NT2/D1 (cell line): ENCODE data around the gene PCDHB8.
A peak's percentile ranks its signal among the peaks of the same experiment; 100 is the strongest.
"Not testable (repeated sequence)": the region's sequence is repeated elsewhere in the genome, so short reads cannot be mapped to it uniquely, and the experiment has no call there.

Experiments
- DNase-seq: peaks from one replicate; pipeline ENCODE4 v3.0.0-alpha.2; 2011; ENCODE audit warnings: low read depth, low spot score
- H3K27me3 ChIP-seq: 2 replicates; pipeline ENCODE4 v1.6.0; 2011; ENCODE audit warnings: mild to moderate bottlenecking; ENCODE audit not compliant: insufficient read length, insufficient read depth
- H3K36me3 ChIP-seq: 2 replicates; pipeline ENCODE4 v1.6.1; 2011; ENCODE audit warnings: mild to moderate bottlenecking, low read length, mixed read lengths; ENCODE audit not compliant: insufficient read depth, insufficient read length
- H3K4me1 ChIP-seq: 2 replicates; pipeline ENCODE4 v1.5.1; 2011; ENCODE audit not compliant: insufficient read depth, insufficient read length
- H3K4me3 ChIP-seq: 2 replicates; pipeline ENCODE4 v1.5.1; 2011; ENCODE audit warnings: low read depth; ENCODE audit not compliant: insufficient read length
- H3K9ac ChIP-seq: 2 replicates; pipeline ENCODE4 v1.6.0; 2011; ENCODE audit warnings: low read depth; ENCODE audit not compliant: insufficient read length
- H3K9me3 ChIP-seq: 2 replicates; pipeline ENCODE4 v1.5.1; 2011; ENCODE audit warnings: mild to moderate bottlenecking, low read length; ENCODE audit not compliant: insufficient read depth
- SUZ12 ChIP-seq: IDR thresholded peaks from 2 replicates; pipeline ENCODE4 v1.6.1; 2011; ENCODE audit not compliant: insufficient read length, insufficient read depth; ENCODE audit errors: extremely low read depth
- YY1 ChIP-seq: IDR thresholded peaks from 2 replicates; pipeline ENCODE4 v1.6.1; 2011; ENCODE audit not compliant: insufficient read length, insufficient read depth
- ZNF274 ChIP-seq: IDR thresholded peaks from 2 replicates; pipeline ENCODE4 v1.6.1; 2011; ENCODE audit warnings: mild to moderate bottlenecking, low read depth, low read length

PCDHB8 gene

DNA sequence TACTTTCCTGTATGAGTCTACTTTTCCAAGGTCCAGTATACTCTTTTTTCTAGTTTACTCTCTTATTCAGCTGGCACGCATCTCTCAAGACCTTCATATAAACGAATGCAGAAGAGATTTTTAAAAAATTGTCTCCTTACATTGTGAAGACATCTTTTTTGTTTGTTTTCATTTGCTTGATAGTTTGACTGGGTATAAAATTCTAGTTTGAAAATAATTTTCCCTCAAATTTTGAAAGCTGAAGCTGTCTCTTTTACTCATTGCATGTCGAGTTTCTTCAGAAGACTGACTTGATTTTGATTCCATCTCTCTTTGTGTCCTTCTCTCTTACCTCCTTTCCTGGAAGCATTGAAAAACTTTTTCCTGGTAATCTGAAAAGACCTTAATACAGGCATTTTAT, 18.8 kb downstream of the PCDHB8 start:
- peaks cover 15% of the 10 kb centered on the region for H3K9me3 ChIP-seq
- no peak for TF ChIP-seq ZNF274
- no peak overlapping the region for H3K4me3 ChIP-seq

DNA sequence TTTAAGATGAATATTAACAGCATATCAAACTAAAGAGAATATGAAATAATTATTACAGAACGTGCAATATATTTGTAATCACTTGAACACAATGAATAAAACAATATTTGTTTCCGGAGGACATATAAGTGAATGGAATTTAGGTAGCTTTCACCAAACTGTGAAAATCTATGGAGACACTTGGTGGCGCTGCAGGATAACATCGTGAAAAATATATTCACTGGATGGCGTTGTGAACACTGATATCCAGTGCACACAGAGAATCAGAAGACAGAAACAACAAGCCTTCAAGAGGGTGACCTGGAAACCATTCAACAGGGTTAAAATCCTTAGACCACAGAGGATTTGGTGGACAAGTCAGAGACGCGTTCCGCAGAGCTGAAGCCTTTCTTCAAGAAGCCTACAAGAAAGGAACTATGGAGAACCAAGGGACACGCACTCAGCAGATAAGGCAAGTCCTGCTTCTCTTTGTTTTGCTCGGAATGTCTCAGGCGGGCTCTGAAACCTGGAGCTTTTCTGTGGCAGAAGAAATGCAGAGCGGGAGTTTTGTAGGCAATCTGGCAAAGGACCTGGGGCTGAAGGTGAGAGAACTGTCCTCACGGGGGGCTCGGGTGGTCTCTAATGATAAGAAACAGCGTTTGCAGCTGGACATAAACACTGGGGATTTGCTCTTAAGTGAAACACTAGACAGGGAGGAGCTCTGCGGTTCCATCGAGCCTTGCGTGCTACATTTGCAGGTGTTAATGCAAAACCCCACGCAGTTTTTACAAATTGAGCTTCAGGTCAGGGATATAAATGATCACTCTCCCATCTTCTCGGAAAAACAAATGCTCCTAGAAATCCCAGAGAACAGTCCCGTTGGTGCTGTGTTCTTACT, 22.0 kb downstream of the PCDHB8 start, which contains the start of gene PCDHB11:
TSS of gene PCDHB11 (plus strand) at position 269 of the 877 bp plus-strand sequence. CDS start at position 417, 148 bp downstream.
- peak; percentile 6 for DNase-seq
- Histone ChIP-seq H3K4me3 (no peak within 1 kb of the TSS), H3K36me3 (no peaks in the 10 kb centered on the region), H3K4me1 (no peaks in the 10 kb centered on the region), H3K9me3 (peaks cover 15% of the 10 kb centered on the region), H3K27me3 (peaks cover 6% of the 10 kb centered on the region), H3K9ac (no peak within 1 kb of the TSS)
- TF ChIP-seq YY1 (no peak), SUZ12 (no peak), ZNF274 (no peak)

More for the DNA sequence above, 18.8 kb downstream of the PCDHB8 start:
- no peak for DNase-seq
- H3K36me3 ChIP-seq: no peaks in the 10 kb centered on the region
- no peak overlapping the region for H3K9ac ChIP-seq
- H3K4me1 ChIP-seq: no peaks in the 10 kb centered on the region
- H3K27me3 ChIP-seq: peaks cover 15% of the 10 kb centered on the region

DNA sequence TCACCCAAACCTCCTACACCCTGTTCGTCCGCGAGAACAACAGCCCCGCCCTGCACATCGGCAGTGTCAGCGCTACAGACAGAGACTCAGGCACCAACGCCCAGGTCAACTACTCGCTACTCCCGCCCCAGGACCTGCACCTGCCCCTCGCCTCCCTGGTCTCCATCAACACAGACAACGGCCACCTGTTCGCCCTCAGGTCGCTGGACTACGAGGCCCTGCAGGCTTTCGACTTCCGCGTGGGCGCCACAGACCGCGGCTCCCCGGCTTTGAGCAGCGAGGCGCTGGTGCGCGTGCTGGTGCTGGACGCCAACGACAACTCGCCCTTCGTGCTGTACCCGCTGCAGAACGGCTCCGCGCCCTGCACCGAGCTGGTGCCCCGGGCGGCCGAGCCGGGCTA, 23.5 kb downstream of the PCDHB8 start:
- DNase-seq, H3K9ac ChIP-seq, H3K27me3 ChIP-seq, H3K4me3 ChIP-seq, H3K4me1 ChIP-seq, H3K36me3 ChIP-seq: not testable (repeated sequence)
- peaks cover 12% of the 10 kb centered on the region for H3K9me3 ChIP-seq

DNA sequence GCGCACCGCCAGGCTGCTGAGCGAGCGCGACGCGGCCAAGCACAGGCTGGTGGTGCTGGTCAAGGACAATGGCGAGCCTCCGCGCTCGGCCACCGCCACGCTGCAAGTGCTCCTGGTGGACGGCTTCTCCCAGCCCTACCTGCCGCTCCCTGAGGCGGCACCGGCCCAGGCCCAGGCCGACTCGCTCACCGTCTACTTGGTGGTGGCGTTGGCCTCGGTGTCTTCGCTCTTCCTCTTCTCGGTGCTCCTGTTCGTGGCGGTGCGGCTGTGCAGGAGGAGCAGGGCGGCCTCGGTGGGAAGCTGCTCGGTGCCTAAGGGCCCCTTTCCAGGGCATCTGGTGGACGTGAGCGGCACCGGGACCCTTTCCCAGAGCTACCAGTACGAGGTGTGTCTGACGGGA, 24.1 kb downstream of the PCDHB8 start:
- H3K4me1 ChIP-seq, H3K9ac ChIP-seq, H3K9me3 ChIP-seq: not testable (repeated sequence)

DNA sequence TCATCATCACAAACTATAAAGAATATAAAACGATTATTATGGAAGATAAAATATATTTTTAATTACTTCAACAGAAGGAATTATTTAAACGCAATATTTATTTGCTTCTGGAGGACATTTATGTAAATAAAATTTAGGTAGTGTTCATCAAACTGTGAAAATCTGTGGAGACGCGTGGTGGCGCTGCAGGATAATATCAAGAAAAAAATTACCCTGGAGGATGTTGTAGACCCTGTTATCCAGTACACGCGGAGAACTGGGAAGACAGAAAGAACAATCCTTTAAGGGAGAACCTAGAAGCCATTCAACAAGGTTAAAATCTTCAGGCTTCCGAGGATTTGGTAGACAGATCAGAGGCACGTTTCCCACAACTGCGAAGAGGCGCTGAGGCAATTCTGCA, 30.9 kb downstream of the PCDHB8 start, which contains the start of gene PCDHB12:
TSS of gene PCDHB12 (plus strand) at position 242 of the 400 bp plus-strand sequence. CDS start 189 bp downstream, outside the sequence.
- Histone ChIP-seq H3K27me3 (no peaks in the 10 kb centered on the region), H3K9ac (no peak within 1 kb of the TSS), H3K4me3 (no peak within 1 kb of the TSS), H3K36me3 (no peaks in the 10 kb centered on the region), H3K9me3 (no peaks in the 10 kb centered on the region), H3K4me1 (no peaks in the 10 kb centered on the region)
- DNase-seq: no peak
- TF ChIP-seq YY1 (no peak), SUZ12 (no peak), ZNF274 (no peak)

More for the DNA sequence above, 24.1 kb downstream of the PCDHB8 start:
- not testable (repeated sequence) for H3K4me3 ChIP-seq, DNase-seq, H3K36me3 ChIP-seq, H3K27me3 ChIP-seq

DNA sequence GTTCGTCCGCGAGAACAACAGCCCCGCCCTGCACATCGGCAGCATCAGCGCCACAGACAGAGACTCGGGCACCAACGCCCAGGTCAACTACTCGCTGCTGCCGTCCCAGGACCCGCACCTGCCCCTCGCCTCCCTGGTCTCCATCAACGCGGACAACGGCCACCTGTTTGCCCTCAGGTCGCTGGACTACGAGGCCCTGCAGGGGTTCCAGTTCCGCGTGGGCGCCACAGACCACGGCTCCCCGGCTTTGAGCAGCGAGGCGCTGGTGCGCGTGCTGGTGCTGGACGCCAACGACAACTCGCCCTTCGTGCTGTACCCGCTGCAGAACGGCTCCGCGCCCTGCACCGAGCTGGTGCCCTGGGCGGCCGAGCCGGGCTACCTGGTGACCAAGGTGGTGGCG, 32.7 kb downstream of the PCDHB8 start:
- not testable (repeated sequence) for H3K27me3 ChIP-seq, H3K9me3 ChIP-seq, H3K36me3 ChIP-seq, H3K4me3 ChIP-seq, H3K9ac ChIP-seq, H3K4me1 ChIP-seq, DNase-seq

DNA sequence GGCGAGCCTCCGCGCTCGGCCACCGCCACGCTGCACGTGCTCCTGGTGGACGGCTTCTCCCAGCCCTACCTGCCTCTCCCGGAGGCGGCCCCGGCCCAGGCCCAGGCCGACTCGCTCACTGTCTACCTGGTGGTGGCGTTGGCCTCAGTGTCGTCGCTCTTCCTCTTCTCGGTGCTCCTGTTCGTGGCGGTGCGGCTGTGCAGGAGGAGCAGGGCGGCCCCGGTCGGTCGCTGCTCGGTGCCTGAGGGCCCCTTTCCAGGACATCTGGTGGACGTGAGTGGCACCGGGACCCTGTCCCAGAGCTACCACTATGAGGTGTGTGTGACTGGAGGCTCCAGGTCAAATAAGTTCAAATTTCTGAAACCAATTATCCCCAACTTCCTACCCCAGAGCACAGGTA, 33.3 kb downstream of the PCDHB8 start:
- not testable (repeated sequence) for H3K9ac ChIP-seq, H3K27me3 ChIP-seq, H3K4me1 ChIP-seq, H3K36me3 ChIP-seq, H3K9me3 ChIP-seq, DNase-seq, H3K4me3 ChIP-seq

DNA sequence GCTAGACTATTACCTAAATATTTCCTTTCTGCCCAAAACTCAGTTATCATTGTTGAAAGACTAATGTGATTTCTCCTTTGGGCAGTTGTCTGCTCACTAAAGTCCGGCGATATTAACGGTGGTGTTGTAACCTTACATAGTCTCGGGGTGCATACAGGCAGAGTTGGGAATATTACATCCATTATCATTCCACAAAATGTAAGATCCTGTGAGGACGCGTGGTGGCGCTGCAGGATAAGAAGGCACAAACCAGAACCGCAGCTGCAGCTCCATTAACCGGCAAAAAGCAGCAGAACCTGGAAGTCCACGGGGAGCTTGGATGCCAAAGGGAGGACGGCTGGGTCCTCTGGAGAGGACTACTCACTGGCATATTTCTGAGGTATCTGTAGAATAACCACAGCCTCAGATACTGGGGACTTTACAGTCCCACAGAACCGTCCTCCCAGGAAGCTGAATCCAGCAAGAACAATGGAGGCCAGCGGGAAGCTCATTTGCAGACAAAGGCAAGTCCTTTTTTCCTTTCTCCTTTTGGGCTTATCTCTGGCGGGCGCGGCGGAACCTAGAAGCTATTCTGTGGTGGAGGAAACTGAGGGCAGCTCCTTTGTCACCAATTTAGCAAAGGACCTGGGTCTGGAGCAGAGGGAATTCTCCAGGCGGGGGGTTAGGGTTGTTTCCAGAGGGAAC, 36.2 kb downstream of the PCDHB8 start, which contains the start of gene PCDHB13:
TSS of gene PCDHB13 (plus strand) at position 264 of the 684 bp plus-strand sequence. CDS start at position 469, 205 bp downstream.
- not testable (repeated sequence) for H3K9me3 ChIP-seq, H3K36me3 ChIP-seq, H3K4me1 ChIP-seq, H3K9ac ChIP-seq, H3K4me3 ChIP-seq, H3K27me3 ChIP-seq
- DNase-seq: peak; percentile 32

DNA sequence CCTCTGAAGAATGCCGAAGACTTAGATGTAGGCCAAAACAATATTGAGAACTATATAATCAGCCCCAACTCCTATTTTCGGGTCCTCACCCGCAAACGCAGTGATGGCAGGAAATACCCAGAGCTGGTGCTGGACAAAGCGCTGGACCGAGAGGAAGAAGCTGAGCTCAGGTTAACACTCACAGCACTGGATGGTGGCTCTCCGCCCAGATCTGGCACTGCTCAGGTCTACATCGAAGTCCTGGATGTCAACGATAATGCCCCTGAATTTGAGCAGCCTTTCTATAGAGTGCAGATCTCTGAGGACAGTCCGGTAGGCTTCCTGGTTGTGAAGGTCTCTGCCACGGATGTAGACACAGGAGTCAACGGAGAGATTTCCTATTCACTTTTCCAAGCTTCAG, 37.0 kb downstream of the PCDHB8 start:
- not testable (repeated sequence) for H3K4me3 ChIP-seq, H3K4me1 ChIP-seq, H3K27me3 ChIP-seq, H3K9ac ChIP-seq, H3K9me3 ChIP-seq, H3K36me3 ChIP-seq, DNase-seq

DNA sequence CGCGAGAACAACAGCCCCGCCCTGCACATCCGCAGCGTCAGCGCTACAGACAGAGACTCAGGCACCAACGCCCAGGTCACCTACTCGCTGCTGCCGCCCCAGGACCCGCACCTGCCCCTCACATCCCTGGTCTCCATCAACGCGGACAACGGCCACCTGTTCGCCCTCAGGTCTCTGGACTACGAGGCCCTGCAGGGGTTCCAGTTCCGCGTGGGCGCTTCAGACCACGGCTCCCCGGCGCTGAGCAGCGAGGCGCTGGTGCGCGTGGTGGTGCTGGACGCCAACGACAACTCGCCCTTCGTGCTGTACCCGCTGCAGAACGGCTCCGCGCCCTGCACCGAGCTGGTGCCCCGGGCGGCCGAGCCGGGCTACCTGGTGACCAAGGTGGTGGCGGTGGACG, 37.9 kb downstream of the PCDHB8 start:
- not testable (repeated sequence) for H3K4me3 ChIP-seq, H3K9ac ChIP-seq, DNase-seq, H3K36me3 ChIP-seq, H3K9me3 ChIP-seq, H3K4me1 ChIP-seq, H3K27me3 ChIP-seq

DNA sequence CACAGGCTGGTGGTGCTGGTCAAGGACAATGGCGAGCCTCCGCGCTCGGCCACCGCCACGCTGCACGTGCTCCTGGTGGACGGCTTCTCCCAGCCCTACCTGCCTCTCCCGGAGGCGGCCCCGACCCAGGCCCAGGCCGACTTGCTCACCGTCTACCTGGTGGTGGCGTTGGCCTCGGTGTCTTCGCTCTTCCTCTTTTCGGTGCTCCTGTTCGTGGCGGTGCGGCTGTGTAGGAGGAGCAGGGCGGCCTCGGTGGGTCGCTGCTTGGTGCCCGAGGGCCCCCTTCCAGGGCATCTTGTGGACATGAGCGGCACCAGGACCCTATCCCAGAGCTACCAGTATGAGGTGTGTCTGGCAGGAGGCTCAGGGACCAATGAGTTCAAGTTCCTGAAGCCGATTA, 38.4 kb downstream of the PCDHB8 start:
- H3K4me3 ChIP-seq, H3K27me3 ChIP-seq, DNase-seq, H3K36me3 ChIP-seq, H3K9ac ChIP-seq, H3K9me3 ChIP-seq, H3K4me1 ChIP-seq: not testable (repeated sequence)
